ENCODE measurements around the gene RNF213.

RNF213 gene

GRCh38 chr17:80371196-80371595 is 110.5 kb downstream of the RNF213 start:
- TF ChIP-seq CTCF (conservative IDR thresholded peaks at IDR 0.05; ENCODE audit: low read depth, low read length), result no peak
- no peak overlapping the region for H3K4me3 ChIP-seq (ENCODE audit: low read depth, low read length)

GRCh38 chr17:80372456-80372855 is 111.8 kb downstream of the RNF213 start:
- DNase-seq (ENCODE audit: low read depth), result no peak
- TF ChIP-seq CTCF (conservative IDR thresholded peaks at IDR 0.05; ENCODE audit: low read depth, low read length), result no peak
- H3K4me3 ChIP-seq (ENCODE audit: low read depth, low read length), result no peak overlapping the region

More at GRCh38 chr17:80371196-80371595, 110.5 kb downstream of the RNF213 start:
- no peak for DNase-seq (ENCODE audit: low read depth)

DNA sequence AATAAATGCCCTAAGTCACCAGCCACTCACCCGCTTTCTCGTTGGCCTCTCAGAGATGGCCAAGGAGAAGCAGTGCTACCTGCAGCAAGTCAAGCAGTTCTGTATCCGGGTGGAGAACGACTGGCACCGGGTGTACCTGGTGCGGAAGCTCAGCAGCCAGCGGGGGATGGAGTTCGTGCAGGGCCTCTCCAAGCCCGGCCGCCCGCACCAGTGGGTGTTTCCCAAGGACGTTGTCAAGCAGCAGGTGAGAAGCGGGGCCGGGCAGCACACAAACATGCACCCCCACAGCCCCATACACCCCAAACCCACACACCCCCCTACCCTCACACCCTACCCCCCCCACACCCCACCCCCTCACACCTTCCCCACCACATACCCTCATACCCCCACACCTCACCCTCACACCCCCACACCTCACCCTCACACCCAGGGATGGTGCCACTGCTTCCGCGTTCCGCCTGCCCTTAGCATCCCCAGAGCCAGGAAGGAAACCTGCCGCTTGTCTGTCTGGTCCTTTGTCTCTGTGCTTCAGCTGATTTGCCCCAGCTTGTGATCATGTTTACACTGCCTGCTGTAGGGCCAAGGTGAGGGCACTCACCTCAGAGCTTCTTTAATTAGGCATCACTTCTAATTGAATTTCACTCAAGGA is 112.4 kb downstream of the RNF213 start:
- H3K4me3 ChIP-seq (ENCODE audit: low read depth, low read length), result no peak overlapping the region
- no peak for DNase-seq (ENCODE audit: low read depth)
- TF ChIP-seq CTCF (conservative IDR thresholded peaks at IDR 0.05; ENCODE audit: low read depth, low read length), result no peak

- no peak for TF ChIP-seq CTCF (conservative IDR thresholded peaks at IDR 0.05; ENCODE audit: low read depth, low read length)
- no peak for DNase-seq (ENCODE audit: low read depth)
- no peak overlapping the region for H3K4me3 ChIP-seq (ENCODE audit: low read depth, low read length)
Observed at GRCh38 chr17:80374039-80374731, 113.5 kb downstream of the RNF213 start.

GRCh38 chr17:80374732-80375585 is 114.3 kb downstream of the RNF213 start:
- TF ChIP-seq CTCF (conservative IDR thresholded peaks at IDR 0.05; ENCODE audit: low read depth, low read length), result no peak
- H3K4me3 ChIP-seq (ENCODE audit: low read depth, low read length), result no peak overlapping the region
- no peak for DNase-seq (ENCODE audit: low read depth)

DNA sequence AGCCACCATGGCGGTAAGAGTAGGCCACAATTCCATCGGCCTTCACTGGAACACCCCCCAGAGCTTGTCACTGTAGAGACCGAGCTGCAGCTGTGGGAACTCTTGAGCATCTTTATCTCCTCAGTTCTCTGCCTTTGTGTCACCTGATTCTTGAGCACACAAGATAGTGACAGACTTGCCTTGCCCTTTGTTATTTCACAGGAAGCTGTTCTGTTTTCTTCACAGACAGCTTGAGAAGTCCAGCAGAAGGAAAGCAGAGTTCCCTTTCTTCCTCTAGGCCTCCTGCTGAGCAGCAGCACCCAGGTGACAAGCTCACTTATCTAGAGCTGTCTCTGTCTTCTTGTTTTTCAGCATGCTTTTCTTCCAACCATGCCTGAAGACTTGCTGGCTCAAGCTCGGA is 115.9 kb downstream of the RNF213 start:
- DNase-seq (ENCODE audit: low read depth), result no peak
- no peak for TF ChIP-seq CTCF (conservative IDR thresholded peaks at IDR 0.05; ENCODE audit: low read depth, low read length)
- no peak overlapping the region for H3K4me3 ChIP-seq (ENCODE audit: low read depth, low read length)
